Measurements from ENCODE around the gene OR11L1.
A peak's percentile ranks its signal among the peaks of the same experiment; 100 is the strongest.

The OR11L1 gene

DNA sequence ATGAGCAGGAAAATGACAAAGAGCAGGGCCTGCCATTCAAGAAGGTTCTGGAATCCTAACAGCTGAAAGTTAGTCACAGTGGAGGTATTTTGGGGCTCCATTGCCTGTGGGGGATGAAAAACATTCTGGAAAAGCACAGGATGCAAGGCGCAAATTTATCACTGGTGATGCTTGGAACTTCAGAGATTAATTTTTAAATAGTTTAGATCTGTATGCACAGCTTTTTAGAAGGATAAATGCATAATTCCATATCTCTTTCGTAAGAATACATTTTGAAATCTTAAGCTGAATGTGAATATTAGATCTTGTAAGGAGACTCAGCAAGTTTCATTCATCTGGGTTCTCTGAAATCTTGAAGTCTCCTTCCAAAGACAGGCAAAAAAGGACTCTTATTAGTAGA lies at the start of gene OR11L1:
TSS of gene OR11L1 (minus strand) at position 101 of the 400 bp plus-strand sequence. CDS start at position 101, 0 bp downstream.
- DNase-seq: no peak

DNA sequence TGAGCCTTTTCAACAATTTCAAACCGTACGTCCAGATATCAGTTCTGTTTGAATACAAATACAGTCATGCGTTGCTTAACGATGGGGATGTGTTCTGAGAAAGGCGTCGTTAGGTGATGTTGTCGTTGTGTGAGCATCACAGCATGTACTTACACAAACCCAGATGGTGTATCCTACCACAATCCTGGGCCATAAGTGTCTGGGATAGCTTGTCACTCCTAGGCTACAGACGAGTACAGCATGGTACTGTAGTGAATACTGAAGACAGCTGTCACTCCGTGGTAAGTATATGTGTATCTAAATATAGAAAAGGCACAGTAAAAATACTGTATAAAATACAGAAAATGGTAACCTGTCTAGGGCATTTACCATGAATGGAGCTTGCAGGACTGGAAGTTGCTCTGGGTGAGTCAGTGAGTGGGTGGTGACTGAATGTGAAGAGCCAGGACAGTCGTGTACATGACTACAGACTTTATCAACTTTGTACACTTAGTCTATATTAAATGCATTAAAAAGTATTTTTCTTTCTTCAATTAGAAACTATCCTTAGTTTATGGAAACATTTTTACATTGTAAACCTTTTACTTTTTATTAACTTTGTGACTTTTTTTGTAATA lies 43.2 kb upstream of the OR11L1 start:
- no peak for DNase-seq

DNA sequence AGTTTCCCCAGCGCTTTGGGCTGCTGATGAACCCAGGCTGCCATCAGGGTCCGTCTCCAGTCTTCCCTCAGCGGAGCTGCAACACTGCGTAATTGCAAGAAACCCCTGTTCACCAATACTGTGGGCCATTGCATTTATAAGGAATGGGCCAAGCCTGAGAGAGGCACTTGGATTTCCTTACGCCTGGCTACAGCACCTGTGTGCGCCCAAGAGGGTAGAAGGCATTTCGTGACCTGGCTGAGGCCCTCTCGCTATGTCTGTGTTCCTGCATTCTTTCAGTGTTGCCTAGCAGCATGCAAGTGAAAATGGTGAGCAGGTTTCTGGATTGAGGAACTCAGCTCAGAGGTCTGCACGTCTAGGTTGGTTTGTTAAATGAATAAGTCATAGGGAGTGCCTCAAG lies 41.6 kb upstream of the OR11L1 start:
- no peak for DNase-seq

GRCh38 chr1:247865416-247865815 lies 23.7 kb upstream of the OR11L1 start:
- no peak for DNase-seq

DNA sequence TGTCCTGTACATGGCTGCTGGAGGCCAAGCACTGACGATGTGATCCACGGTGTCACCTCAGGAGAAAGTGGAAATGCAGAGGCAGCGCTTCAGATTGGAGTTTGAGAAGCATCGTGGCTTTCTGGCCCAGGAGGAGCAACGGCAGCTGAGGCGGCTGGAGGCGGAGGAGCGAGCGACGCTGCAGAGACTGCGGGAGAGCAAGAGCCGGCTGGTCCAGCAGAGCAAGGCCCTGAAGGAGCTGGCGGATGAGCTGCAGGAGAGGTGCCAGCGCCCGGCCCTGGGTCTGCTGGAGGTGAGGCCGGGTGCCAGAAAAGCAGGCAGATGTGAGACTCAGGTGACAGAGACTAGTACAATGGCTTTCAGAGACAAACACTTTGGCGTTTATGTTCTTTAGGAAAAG lies 22.9 kb upstream of the OR11L1 start:
- DNase-seq: no peak

DNA sequence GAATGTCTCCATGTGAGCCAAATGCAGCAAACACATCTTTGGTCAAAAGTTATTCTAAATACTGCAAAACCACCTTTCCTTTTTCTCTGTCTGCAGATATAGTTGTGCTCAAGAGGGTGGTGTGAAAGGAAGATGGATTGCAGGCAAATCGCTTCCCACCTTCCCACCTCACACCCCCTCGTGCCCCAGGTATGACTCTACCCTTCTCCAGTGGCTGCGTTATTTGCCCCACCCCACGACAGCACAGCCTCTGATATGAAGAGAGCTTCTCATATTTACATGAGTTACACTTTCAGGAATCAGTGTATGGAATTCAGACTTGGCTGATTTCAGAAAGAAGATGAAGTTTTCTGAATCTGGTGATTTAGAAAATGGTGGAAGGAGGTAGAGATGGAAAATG lies 21.1 kb upstream of the OR11L1 start:
- DNase-seq: no peak

DNA sequence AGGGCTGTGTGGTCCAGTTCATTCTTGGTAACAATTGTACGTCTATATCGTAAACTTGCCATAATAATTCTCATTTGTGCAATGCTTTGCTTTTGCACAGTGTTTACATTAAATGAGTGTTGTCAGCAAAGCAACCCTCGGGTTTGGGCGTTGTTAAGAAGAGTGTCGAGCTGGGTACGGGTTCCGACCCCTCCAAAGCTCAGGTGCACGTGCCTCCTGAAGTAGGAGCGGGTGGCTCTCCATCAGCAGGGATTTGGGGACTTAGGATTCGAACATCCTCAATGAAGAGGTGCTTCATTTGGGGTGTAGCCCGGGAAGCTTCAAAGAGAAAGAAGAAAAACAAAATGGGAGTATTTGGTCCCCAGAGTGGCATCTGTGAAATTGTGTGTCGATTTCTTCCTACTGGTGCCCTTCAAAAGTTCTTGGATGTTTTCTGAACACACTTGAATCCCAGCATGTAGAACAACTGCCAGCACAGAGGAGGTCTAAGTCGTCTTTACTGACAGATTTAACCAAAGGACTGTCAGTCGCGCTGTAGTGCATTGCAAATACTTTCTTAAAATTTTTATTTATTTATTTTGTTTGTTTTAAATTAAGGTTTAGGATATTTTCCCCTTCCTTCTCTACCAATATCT lies 16.4 kb upstream of the OR11L1 start:
- no peak for DNase-seq

- DNase-seq: peak; percentile 86
These were observed 15.6 kb upstream of the OR11L1 start, which contains the start of gene TRIM58 for GRCh38 chr1:247857069-247857984. TRIM58 (plus strand) TSS chr1:247857187; CDS start chr1:247857247, 60 bp downstream.

GRCh38 chr1:247855911-247856310 lies 14.2 kb upstream of the OR11L1 start:
- DNase-seq: no peak

DNA sequence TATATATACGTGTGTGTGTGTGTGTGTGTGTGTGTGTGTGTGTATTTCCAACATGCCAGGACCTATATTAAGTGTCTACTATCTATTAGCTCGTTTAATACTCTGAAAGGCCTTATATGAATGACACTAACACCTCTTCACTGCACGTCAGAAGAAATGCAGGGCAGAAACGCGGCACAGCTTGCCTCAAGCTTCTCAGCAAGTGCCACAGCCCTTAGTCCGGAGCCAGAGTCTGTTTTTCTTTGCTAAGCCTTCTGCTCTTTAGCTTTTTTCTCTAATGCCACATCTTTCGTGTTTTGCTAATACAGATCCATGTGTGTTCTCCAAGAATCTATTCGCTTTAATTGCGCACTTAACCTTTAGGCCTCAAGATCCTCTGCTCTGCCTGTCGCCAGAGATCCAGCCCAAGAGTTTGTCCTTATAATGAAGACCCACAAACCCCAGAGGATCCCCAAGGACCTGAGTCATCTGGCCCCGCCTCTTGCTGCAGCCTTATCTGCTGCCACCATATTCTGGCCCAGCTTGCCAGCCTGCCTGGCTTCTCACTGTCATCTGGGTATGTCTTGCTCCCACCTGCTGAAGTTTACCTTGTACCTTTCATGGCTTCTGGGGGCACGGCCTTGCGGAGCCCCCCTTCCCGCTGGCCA lies 13.3 kb upstream of the OR11L1 start:
- DNase-seq: no peak

DNA sequence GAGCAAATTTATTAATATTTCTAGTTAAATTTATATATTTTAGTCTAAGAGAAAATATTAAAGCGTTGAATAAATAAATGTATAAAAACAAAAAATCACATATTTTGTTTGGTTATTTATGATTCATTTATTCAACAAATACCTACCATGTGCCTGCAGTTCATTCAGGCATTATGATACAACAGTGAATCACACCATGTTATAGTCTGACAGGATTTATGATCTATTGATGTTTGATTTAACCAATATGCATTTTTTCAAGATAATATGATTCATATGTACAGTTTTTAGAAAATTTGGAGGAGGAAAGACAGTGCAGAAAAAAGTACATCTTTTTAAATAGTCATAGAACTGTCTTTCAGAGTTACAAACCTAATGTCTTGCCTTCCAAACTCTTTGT lies 7.9 kb upstream of the OR11L1 start:
- DNase-seq: no peak

GRCh38 chr1:247848346-247848745 lies 6.7 kb upstream of the OR11L1 start:
- no peak for DNase-seq

GRCh38 chr1:247845693-247846017 lies 4.0 kb upstream of the OR11L1 start:
- no peak for DNase-seq

GRCh38 chr1:247845011-247845692 lies 3.5 kb upstream of the OR11L1 start:
- no peak for DNase-seq

GRCh38 chr1:247843411-247843810 lies 1.7 kb upstream of the OR11L1 start:
- no peak for DNase-seq

GRCh38 chr1:247840818-247841217 lies 878 bp downstream of the OR11L1 start:
- no peak for DNase-seq

GRCh38 chr1:247833601-247834000 lies 8.1 kb downstream of the OR11L1 start:
- DNase-seq: no peak

DNA sequence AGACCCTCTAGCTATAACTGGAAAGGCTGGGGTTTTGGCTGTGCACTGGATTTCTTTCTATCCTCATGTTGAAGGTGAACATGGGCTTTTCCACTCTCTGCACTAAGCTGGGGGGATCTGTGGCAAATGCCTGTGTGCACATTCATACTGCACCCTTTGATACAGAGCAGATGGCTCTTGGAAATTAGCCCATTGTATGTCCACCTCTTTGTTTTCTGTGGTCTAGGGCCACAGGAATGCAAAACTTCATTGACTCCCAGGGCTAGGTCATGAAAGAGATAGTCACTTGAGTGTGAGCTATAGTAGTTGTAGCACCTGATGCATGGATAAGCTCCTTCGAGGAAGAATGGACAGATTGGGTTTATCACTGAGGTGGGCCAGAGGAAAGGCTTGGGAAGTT lies 12.0 kb downstream of the OR11L1 start:
- DNase-seq: no peak

GRCh38 chr1:247825362-247825761 lies 16.3 kb downstream of the OR11L1 start:
- peak; percentile 8 for DNase-seq

GRCh38 chr1:247824023-247824422 lies 17.7 kb downstream of the OR11L1 start, which contains the start of gene OR14A16:
OR14A16 (minus strand) TSS chr1:247824119; CDS start chr1:247815729, 8,390 bp downstream.
- DNase-seq: peak; percentile 84

DNA sequence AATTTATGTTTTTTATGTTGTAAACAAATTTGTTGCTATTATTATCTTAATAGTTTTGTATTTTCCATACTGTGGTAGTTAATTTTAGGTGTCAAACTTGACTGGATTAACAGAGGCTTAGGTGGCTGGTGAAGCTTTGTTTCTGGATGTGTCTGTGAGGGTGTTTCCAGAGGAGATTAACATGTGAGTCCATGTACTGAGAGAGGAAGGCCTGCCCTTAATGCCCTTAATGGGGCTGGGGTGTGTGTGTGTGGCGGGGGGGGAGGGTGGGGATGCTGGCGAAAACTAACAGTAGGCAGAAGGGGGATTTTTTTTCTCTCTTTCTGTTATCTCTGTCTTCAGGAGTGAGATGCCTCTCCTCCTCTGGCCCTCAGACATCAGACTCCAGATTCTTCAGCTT lies 19.6 kb downstream of the OR11L1 start:
- DNase-seq: no peak

DNA sequence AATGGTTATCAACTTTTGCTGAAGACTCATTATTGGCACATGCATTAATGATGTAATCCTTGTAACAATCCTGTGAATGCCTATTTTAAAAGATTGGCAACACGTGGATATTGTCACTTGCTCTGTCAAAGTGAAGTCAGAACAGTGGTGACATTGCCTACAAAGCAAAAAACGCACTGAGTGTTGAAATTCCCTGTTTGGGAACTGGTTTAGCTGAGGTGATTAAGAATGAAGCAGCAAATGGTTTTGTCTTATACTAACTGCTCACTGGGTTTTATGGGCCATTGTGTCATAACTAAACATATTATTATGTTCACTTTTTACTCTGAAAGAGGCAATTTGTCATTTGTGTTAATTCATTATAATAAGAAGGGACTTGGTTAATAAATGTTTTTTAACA lies 29.1 kb downstream of the OR11L1 start:
- DNase-seq: no peak

DNA sequence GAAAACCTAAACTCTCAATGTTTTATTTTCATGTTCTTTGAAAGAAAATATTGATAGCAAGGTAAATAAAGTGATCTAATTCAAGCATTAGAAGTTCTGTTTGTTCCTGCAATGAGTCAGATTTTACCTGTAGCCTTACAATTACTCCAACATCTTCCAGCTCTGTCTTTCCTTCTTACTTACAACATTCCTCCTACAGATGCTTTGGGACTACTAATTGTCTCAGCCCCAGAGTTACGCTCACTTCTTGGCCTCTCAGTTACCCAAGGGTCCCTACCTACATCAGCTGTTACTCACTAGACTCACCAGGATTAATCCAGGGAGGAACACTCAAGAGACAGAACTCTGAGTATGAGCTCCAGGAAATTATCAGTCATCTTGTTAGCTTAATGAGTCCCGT lies 44.2 kb downstream of the OR11L1 start:
- peak; percentile 23 for DNase-seq
